Stimulated activated CD8-positive, alpha-beta memory T cell treated with anti-CD3 and anti-CD28 coated beads, Interleukin-12 subunit alpha, Interleukin-12 subunit beta, amount 100 ng/mL, for 4 hours (primary cell): ENCODE data around the gene RIC1.
"Not testable (repeated sequence)": the region's sequence is repeated elsewhere in the genome, so short reads cannot be mapped to it uniquely, and the experiment has no call there.

Experiments used
- DNase-seq: peaks from one replicate; pipeline ENCODE4 v3.0.0-alpha.2; 2020; ENCODE audit warnings: low read depth

Gene RIC1

DNA sequence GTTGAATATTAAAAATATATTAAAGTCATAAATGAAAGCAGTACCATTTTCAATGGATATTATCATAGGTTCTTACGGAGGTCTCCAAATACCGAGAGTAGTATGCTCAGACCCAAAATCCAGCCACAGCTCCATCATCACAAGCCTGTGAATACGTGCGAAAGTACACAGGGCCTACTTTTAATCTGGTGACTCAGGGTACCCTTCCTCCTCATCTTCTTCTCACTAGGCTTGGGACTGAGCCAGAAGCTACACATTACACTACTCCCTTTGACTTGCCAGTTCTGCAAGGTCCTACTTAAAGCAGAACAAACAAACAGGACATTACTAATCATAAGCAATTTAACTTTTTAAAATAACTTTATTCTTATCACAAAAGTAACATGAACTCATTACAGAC lies 7.6 kb upstream of the RIC1 start:
- no peak for DNase-seq

- DNase-seq = no peak
These were observed 6.9 kb upstream of the RIC1 start for GRCh38 chr9:5622016-5622415.

DNA sequence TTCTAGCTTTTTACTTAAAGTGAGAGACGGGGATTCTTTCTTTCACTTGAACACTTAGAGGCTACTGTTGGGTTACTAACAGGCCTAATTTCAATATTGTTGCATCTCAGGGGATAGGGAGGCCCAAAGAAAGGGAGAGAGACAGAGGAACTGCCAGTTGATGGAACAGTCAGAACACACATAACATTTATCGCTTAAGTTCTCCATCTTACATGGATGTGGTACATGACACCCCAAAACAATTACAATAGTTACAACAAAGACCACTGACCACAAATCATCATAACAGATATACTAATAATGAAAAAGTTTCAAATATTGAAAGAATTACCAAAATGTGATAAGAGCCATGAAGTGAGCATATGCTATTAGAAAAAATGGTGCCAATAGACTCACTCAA lies 4.3 kb upstream of the RIC1 start:
- DNase-seq = no peak

DNA sequence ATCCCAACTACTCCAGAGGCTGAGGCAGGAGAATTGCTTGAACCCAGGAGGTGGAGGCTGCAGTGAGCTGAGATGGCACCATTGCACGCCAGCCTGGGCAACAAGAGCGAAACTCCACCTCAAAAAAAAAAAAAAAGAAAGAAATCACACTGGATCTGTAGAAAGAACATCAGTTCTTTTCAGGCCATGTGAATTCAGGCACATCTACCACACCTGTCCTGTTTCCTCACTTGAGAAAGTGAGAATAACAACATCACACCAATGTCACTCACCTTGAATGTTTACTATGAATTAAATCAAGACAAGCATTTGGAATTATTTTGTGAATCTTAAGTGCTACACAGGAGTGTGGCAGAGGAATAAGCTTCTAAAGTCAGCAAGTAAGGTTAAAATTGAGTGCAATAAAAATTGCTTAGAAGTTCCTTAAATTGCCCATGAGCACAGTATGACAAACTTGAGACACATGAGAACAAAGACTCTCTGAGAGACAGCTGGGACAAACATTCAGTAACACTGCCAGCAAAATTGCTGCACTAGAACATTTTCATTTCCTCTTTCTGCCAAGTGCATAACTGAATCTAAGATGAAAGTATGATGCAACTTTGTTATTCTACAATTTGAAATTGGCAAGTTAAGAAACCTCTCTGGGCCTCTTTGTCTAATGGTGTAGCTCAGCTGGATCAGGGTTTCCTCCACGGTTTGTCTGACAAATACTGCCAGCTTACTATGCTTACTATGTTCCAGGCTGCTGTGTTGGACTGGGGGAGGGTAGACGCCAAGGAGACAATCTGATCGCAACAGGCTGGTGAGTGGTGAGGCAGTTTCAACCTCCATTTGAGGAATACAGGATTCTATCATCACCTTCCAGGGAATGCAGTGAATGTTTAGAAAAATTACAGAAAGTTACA lies 1.9 kb upstream of the RIC1 start:
- DNase-seq = no peak

DNA sequence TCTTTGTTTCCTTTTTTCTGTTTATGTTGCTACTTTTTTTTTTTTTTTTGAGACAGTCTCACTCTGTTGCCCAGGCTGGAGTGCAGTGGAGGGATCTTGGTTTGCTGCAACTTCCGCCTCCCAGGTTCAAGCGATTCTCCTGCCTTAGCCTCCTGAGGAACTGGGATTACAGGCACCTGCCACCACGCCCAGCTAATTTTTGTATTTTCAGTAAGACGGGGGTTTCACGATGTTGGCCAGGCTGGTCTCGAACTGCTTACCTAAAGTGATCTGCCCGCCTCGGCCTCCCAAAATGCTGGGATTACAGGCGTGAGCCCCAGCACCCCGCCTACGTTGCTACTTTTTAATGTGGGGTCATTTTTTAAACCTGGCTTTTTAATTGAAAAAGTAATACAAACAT lies 1.2 kb upstream of the RIC1 start:
- not testable (repeated sequence) for DNase-seq

DNA sequence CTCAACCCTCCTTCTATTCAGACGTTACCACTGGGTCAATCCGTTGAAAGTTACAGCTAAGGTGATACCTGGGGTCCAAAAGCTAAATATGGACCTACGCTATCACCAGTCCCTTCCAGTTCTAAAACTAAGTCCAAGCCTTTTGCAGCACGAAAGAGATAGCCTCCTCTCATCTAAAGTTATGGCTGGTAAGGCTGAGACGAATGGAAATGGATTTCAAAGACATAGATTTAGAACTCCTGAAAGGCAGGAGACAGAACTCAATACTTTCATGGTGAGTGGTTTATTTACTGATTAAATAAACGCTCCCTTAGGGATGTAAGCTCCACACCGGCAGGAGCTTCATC lies 751 bp upstream of the RIC1 start:
- DNase-seq = no peak

DNA sequence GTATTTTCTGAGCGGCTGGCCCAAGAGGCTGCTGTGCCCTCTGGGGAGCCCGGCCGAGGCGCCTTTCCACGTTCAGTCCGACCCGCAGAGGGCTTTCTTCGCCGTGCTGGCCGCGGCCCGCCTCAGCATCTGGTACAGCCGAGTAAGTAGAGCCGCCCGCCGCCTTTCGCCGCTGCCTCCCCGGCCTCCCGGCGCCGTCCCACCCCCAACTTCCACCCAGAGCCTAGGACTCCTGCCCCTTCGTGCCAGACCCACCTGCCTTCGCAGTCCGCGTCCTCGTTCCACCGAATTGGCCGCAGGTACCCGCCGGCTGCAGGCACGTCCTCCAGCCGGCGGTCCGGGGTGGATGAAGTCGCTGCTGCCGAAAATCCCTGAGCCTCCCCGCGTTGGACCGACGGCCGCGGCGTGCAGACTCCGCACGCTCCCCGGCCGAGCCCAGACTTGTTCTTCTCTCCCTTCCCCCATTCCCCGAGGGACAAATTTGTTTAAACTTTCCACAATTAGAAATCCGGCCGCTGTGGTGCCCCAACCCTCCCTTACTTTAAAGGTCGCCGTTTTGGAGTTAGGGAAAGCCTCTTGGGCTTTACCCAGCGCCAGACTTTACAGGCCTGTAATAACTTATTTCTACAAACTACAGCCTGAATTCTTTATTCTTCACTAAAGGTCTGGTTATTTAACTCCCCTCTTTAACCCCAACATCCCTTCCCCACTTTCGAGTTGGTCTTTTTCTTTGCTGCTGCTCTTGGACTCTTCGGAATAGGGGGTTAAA lies 589 bp downstream of the RIC1 start:
- DNase-seq = no peak

DNA sequence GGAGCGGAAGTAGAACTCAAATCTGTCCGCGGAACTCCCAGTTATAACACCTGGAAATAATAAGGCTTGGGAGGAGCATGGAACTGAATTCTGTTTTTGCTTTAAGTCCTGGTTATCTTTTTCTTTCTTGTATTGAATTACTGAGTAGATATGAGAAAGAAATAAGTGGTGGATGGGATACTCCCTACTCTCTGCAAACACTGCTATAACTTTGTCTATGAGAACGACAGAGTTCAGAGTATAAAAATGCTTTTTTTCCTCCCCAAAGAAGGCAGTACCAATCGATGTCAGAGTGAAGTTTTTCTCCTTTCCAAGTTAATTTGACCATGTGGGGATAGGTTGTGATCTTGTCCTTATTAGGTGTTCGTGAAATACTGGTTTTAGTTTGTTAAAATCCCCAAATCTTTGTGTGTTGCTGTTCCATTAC lies 1.2 kb downstream of the RIC1 start:
- no peak for DNase-seq

DNA sequence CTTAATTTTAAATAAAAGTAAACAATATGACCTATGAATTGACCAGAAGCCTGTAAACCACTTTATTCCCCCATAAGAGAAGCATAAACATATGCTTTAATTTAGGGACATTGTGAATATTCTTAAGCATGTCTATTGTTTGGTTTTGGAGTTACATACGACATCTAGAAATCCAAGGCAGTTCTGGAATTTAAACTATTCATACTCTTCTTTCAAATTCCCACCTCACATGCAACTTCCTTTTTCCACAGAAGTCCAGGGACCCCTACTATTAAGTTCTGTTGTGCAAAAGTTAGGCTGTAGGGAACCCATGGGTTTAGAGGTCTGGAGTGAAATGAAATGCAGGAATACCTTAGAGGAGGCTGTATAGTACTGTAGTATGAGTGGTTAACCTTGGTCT lies 2.1 kb downstream of the RIC1 start:
- no peak for DNase-seq

DNA sequence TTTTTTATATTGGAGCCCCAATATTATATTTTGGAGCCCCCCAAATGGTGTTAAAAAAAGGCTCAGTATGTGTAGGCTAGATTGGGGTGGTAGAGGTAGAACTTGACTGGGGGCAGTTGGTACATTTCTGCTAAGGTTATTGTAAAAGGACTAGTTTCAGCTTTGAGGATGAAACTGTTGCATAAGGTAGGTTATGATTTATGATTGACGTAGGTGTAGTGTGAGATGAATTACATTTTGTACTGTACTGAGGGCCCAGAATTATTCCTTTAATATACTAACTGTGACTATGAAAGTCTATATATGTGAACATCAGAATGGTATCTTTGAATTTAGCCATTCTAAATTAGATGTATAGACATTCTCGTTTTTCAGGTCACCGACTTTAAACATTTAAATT lies 3.6 kb downstream of the RIC1 start:
- no peak for DNase-seq

GRCh38 chr9:5633243-5633642 lies 4.3 kb downstream of the RIC1 start:
- DNase-seq = no peak

- DNase-seq = no peak
These were observed 6.5 kb downstream of the RIC1 start for GRCh38 chr9:5635390-5635789.

DNA sequence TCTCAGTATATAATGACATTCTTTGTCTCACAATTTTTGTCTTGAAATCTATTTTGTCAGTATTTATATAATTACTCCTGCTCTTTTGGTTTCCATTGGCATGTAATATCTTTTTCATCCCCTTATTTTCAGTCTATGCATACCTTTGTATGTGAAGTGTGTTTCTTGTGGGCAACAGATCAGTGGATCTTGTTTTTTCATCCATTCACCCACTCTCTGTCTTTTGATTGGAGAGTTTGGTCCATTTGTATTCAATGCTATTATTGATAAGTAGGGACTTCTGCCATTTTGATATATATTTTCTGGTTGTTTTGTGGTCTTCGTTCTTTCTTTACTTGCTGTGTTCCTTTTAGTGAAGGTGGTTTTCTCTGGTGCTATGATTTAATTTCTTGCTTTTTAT lies 10.9 kb downstream of the RIC1 start:
- DNase-seq = no peak

DNA sequence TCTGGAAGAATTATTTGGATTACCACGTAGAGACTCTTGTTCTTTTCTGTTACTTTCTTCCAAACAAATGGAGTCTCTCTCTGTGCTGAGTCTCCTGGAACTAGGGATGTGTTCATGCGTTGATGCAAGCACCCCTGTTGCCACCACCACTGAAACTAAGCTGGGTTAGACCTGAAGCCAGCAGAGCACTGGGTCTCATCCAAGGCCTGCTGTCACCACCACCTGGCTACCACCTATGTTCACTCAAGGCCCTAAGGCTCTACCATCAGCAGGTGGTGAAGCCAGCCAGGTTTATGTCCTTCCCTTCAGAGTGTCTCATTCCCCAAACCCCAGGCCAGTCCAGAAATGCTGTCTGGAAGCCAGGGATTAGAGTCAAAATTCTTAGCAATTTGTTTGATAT lies 13.3 kb downstream of the RIC1 start:
- no peak for DNase-seq

GRCh38 chr9:5643005-5643624 lies 14.2 kb downstream of the RIC1 start:
- no peak for DNase-seq

- no peak for DNase-seq
These were observed 15.6 kb downstream of the RIC1 start for GRCh38 chr9:5644501-5644900.

- DNase-seq = no peak
These were observed 17.2 kb downstream of the RIC1 start for GRCh38 chr9:5646116-5646515.

- DNase-seq = no peak
These were observed 21.6 kb downstream of the RIC1 start for GRCh38 chr9:5650356-5651105.

- no peak for DNase-seq
These were observed 22.3 kb downstream of the RIC1 start for GRCh38 chr9:5651246-5651645.

DNA sequence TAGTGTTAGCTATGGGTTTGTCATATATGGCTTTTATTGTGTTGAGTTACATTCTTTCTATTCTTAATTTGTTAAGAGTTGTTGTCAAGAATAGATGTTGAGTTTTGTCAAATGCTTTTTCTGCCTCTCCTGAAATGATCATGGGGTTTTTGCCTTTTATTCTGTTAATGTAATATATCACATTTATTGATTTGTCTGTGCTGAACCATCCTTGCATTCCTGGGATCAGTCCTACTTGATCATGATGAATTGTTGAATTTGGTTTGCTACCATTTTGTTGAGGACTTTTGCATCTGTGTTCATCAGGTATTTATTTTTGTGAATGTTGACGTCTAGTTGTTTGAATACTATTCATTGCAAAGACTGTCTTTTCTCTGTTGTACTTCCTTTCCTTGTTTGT lies 23.9 kb downstream of the RIC1 start:
- no peak for DNase-seq

DNA sequence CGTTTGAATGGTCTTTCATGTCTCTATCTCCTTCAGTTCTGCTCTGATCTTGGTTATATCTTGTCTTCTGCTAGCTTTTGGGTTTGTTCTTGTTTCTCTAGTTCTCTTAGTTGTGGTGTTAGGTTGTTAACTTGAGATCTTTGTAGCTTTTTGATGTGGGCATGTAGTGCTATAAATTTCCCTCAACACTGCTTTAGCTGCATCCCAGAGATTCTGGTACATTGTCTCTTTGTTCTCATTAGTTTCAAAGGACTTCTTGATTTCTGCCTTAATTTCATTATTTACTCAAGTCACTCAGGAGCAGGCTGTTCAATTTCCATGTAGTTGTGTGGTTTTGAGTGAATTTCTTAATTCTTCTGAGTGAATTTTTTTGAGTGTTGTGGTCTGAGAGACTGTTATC lies 33.9 kb downstream of the RIC1 start:
- DNase-seq = not testable (repeated sequence)

DNA sequence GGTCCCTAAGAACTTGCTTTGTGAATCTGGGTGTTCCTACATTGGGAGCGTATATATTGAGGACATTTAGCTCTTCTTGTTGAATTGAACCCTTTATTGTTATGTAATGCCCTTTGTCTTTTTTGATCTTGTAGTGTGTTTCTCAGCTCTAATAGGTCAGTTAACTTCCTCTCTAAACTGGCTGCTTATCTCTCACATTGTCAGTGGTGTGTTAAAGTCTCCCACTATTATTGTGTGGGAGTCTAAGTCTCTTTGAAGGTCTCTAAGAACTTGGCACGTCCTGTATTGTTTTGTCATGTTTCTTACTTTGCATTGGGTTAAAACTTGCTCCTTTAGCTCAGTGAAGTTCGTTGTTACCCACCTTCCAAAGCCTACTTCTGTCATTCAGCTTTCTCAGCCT lies 36.2 kb downstream of the RIC1 start:
- no peak for DNase-seq
